CD4-positive, alpha-beta T cell treated with Interleukin-1 beta for 1 hour (primary cell): ENCODE data around the gene POLR3H.

Experiments
- DNase-seq, 2 donors: peaks; one replicate each; pipeline ENCODE4 v3.0.0-alpha.2; 2020 to 2022

The POLR3H gene

DNA sequence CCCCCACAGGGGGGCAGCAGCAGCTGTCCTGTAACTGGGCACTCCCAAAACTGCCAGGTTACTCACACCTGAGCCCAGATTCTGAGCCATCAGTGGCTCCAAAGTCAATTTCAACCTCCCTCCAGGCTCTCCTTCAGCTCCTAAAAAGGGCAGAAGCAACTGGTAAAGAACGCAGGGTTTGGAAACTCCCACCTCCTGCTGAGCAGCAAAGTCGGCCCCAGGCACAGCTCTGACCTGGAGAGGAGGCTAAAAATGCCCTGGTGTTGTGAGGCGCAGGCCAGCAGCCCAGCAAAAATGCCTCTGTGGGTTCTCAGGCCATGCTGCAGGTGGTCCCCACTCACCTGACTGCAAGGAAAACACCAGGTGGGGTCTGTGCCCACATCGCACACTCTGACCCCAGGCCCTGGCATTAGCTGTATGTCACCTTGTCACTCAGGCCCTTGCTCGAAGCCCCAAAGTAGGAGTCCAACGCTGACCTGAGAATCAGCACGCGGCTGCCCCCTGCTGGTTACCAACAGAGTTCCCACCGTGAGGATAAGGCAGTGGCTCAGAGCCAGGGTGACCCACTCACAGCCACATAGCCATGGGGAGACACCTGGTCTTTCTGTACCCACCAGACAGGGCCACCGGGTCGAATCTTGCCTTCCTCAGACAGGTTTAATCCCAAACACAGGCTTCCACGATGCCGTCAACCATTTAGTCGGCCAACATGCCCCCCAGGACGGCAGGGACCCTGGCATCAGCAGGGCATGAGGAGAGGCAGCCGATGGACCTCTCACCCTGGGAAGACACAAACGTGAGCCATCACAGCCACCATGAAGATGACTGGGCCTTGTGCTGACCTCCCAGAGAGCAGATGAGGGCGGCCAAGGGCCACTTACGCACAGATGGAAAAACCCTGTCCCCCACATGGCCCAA lies 11.1 kb downstream of the POLR3H start:
- peak; percentile 66 to 71 for DNase-seq

DNA sequence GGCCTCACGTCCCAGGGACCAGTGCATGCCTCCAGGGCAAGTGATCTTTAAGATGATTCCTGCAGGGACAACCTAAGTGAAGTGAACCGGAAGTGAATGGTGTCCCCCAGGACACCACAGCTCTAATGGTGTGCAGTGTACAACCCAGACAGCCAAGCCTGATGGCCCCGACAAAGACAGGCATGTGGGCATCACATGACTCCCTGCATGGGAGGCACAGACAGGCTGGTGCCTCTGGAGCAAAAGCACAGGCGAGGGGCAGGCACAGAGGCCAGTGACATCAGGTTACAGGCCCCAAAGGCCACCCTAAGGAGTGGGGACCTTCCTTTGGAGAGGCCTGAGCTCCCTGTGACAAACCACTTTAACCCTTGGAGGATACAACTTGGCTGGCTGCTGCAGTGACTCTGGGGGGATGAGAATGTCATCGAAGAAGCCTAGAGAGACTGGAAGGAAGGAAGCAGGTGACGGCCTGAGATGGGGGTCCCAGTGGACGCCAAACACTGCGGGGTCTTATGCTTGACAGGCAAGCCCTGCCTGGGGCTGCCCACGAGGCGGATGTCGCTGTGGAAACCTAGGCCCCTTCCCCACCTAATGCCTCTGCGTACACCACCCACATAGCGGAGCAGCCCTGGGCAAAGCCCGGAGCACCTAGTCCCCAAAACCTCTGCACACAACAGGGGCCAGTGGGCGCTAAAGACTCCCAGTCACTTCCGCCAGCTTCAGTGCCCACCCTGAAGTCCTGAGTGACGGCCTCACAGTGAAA lies 12.4 kb downstream of the POLR3H start:
- no peak for DNase-seq

DNA sequence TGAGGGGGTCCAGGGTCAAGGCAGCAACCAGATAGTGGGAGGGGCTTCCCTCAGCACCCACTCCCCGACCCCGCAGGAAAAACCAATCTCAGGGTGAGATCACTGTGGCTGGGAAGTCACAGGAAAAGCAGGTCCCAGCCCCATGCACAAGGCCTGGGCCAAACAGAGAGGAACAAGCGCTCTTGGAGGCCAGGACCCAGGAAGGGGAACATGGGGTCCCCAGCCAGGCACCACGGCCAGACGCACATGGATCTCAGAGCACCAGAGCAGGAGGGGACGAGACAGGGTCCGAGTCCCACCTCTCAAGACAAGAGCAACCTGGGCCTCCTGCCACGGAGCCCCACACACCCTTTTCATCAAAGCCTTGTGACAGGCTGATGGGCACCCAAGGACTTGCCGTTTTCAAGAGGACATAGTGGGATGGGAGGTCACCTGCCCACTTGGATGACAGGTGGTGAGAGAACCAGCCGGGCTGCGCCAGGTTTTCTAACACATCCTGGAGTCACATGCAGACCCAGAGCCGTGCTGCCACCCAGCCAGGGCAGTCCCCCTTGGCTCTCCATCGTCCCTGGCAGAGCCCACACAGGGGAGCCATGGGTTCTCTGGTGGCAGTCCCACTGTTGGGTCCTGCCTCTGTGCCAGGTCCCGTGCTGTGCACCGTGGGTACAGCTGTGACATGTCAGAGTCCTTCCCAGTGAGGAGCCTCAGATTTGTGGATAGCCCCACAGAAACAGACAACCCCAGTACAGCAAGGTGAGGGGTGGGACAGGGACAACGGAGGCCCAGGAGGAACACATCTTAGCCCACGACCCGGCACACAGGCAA lies 13.2 kb downstream of the POLR3H start:
- DNase-seq, result no peak

DNA sequence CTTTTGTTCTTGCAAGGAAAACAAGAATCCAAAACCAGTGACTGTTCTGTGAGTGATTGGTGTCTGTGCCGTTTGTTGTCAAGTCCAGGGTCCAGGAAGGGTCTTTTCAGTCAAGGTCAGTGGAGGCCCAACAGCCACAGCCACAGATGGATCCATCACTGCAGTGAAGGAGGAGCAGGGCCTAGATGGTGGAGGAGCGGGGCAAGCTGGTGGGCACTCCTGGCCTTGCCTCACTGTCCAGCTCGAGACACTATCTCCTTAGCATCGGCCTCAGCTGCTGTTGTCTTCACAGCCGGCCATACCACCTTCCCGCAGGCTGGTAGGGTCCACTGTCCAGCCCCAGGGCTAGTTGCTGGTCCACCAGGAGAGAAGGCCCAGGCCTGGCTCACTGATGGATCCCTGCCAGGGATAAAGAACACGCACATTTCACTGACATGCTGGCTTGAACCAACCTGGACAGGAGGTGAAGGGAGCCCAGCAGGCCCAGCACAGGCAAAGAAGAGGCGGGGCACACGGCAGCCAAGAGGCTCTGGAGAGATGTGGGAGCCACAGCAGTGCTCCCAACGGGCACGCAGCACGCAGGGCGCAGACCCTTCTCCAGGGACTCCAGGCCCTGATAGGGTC lies 15.2 kb downstream of the POLR3H start:
- DNase-seq, result no peak

DNA sequence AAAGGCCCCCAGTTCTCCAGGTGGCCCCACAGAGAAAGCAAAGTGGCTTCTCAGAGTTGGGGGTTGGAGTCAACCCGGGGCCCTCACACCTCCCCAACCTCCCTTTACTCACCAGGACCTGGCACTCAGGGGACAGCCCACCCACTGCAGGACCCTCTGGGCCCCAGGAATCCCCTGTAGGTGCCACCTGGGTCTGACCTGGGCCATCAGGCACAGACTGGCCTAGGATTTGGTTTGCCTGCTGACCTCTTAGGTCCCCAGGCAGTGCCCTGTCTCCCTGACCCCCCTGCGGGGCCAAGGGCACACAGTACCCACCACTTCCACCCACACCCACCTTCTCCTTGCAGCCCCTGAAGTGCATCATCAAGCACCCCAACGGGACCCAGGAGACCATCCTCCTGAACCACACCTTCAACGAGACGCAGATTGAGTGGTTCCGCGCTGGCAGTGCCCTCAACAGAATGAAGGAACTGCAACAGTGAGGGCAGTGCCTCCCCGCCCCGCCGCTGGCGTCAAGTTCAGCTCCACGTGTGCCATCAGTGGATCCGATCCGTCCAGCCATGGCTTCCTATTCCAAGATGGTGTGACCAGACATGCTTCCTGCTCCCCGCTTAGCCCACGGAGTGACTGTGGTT lies 16.0 kb downstream of the POLR3H start:
- no peak for DNase-seq

DNA sequence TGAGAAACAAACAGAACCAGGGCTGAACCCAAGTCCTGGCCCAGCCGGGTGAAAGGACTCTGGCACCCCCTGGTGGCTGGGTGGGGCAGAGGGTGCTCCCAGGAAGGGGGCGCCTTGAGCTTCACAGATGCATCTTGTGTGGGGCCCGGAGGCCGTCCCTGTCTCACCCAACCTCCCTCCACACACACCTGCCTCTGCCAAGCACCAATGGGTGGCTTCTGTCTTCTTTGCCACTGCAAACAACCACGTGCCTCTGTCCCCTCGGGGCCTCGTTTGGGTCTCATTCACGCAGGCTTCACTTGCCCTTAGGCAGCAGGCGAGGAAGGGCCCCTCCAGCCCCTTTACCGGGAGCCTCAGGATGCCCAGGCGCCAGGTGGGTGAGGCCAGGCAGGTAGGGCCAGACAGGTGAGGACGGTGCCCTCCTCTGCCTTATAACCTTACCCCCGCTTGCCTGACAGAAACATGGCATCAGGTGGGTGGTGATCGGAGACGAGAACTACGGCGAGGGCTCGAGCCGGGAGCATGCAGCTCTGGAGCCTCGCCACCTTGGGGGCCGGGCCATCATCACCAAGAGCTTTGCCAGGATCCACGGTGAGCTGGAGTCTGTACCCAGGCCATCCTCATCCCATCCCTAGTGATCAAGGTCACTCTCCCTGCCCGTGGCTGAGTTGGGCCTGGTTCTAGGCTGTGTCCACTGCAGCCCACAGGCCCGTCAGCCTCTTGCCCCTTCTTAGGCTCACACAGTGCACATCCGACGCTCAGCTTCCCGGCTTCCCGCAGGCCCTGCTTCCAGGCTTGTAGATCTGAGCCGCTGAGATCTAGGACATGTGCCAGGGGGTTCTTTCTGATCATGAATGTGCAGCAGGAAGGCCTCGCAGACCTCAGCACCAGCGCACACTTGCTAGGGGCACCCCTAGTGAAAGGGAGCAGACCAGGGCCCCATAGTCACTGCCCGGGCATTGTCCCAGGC lies 17.2 kb downstream of the POLR3H start:
- peak; percentile 68 to 72 for DNase-seq

DNA sequence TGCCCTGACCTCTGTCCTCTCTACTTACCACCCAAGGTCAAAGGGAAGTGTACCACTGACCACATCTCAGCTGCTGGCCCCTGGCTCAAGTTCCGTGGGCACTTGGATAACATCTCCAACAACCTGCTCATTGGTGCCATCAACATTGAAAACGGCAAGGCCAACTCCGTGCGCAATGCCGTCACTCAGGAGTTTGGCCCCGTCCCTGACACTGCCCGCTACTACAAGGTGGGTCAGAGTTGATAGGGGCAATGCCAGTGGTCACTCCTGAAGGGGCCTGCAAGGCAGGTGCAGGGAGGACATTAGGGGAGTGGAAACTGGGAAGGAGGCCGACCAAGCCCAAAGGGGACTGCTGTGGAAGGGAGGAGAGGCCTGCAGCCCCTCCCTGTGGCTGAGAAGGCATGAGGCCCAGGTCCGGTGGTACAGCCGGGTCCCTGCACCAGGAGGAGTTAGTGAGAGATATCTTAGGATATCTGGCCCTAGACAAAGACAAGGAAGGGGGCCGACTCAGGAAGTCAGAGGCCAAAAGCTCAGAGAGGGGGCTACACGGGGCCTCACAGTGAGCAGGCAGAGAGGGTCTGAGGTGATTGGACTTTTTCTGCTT lies 17.9 kb downstream of the POLR3H start:
- DNase-seq, result no peak

DNA sequence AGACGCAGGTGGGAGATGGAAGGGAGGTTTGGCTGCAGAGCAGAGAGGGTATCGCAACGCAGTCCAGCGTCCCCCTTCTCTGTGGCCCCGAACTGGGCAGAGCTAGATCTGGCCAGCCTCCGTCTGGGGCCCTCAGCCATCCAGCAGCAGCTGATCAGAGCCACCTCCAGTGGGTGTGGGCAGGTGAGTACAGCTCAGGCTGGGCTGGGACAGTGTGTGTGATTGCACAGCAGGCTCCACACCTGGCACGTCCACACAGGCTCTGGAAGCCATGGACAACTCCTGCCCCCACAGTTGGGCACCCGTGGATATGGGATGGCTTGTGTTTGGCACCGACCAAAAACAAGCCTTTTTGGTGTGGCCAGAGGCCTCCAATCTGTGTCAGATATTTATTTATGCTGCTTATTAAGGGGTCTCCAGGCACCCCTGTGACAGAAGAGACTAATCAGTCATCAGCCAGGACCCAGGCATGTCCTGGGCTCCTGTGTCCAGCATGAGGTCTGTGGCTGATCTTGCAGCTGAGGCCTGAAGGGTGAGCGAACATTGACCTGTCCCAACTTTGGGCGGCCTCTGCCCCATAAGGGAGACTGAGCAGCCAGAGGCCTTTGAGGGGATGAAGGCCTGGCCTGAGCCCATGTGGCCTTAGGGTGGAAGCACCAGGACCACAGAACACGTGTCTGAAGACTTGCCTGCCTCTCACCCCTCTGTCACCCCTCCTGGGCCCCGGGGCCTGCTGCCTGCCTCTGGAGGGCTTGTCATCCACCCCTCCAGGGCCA lies 18.6 kb downstream of the POLR3H start:
- DNase-seq, result no peak

DNA sequence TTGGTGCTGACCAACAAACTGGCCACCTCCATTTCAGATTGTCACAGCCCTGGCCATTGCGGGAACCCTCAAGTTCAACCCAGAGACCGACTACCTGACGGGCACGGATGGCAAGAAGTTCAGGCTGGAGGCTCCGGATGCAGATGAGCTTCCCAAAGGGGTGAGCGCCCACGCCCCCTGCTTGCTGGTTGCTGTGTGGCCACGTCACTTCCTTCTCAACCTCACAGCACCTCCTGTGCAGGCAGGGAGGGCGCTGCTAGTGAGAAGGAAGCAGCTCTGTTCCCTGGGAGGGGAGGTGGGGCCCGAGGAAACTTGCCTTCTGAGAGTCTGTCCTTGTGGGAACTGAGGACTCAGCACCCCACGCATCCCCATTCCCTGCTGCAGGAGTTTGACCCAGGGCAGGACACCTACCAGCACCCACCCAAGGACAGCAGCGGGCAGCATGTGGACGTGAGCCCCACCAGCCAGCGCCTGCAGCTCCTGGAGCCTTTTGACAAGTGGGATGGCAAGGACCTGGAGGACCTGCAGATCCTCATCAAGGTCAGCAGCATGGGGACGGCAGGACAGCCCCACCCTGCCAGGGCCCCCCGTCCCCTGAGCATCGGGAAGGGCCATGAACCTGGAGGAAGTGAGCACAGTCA lies 19.3 kb downstream of the POLR3H start:
- DNase-seq, result peak; percentile 63 to 66

DNA sequence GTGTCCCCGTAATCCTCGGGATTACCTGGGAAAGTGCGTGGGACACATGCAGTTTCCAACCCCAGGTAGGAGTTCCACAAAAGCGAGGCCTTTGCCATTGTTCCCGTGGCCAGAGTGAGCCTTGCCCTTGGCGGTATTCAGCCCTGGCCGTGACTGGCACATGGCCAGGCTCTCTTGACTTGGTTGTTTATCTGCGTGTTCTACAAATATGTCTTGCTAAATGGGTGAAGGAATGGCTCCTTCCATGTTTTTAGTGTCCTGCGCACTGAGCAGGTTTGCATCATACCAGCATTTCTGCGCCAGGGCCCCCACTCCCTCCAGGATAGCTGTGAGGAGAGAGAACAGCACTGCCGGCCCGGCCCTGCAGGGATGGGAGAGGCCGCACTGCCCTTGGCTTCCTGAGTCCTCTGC lies 20.0 kb downstream of the POLR3H start:
- no peak for DNase-seq

DNA sequence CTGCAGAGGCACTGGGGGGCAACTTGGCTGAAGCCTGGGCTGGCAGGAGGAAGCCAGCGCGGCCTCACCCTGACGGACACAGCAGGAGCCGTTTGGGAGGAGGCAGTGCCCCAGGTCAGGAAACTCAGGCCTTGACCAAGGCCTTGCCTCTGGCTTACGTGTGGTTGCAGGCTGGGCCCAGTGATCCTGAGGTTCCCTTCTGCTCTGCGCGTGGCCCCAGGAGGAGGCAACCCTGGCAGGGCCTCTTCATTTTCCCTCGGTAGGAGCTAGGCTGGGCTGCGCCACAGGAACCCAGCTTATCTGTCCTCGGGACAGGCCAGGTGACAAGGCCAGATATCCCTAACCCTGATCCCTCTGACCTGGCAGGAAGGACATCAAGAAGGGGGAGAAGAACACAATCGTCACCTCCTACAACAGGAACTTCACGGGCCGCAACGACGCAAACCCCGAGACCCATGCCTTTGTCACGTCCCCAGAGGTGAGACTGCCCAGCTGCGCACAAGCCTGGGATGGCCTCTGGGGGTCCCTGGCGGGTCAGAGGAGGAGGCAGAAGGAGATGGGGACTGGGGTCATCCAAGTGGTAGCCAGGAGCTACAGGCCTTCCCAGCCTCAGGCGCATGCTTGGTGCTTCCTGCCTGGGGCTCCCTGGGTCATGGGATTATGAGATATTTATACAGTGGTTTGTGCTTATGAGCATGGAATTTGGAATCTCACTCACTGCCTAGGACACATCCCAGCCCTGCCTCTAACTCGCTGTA lies 20.6 kb downstream of the POLR3H start:
- no peak for DNase-seq

DNA sequence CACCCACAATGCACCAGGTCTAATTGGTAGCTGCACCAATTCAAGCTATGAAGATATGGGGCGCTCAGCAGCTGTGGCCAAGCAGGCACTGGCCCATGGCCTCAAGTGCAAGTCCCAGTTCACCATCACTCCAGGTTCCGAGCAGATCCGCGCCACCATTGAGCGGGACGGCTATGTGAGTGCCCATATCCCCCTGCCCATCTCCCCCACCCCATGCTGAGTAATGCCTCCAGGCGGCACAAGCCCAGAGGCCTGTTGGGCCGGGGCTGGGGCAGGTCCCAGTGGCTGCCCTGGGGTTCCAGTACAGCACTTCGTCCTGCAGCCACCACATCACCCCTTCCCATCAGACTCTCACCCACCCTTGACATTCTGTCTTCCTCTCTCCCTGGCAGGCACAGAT lies 21.5 kb downstream of the POLR3H start:
- DNase-seq, result no peak

DNA sequence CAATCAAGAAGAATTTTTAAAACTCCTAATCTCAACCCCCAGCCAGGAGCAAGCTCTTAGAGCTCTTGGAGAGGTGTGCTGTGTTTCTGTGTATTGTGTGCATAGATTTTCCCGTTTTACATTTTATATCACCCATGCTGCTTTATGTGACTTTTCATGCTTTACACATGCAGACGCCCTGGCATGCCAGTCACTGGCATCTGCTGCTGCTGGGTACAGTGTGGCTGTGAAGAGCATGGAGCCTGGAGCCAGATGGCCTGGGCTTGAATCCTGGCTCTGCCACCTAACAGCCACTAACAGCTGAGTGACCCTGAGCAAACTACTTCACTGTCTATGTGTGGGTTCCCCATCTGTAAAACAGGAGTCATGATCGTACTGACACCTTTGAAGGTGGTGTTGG lies 23.1 kb downstream of the POLR3H start:
- no peak for DNase-seq

DNA sequence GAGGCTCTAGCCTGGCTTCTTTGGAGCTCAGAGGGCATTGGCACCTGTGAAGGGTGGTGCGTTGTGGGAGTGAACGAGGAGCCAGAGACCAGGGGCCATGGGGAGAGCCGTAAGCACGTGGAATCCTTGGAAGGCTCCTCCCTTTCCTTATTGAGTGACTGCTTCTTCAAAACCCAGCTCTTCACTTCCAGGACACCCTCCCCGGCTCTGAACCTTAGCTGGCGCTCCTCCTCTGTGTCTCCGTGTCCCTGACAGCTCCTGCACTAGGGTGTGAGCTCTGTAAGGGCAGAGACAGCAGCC lies 26.3 kb downstream of the POLR3H start:
- DNase-seq, result no peak

DNA sequence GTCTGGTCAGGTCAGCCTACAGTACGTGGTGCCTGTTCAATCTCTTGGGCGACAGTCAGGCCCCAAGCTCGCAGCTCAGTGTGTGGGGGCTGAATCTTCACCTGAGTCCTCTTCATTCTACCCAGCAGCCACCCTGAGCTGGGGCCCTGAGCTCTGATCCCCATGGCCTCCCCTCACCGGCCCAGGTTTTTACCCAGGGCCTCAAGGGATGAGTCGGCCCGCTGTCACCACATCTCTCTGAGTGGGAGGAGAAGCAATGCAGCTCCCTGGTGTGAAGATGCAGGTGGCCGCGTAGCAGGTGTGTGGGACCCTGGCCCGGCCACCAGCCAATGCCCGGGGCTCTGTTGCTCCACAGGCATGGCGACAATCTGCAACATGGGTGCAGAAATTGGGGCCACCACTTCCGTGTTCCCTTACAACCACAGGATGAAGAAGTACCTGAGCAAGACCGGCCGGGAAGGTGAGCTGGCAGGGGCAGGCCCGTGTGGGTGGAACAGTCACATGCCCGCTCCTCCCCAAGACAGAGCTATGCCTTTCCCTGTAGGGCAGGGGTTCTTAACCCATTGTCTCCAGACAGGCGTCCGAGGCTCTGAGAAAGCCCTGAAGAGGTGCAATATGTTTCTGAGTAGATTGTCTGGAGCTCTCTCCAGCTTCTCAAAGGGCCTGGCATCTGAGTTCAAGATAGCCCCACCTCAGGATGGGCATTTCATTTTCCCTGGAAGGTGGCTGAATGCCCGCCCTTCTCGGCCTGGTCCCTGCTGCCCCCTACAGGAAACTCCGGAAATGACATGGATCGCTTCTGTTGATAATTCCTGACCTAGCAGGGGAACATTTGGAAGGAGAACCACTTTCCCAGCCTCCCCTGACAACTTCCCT lies 26.9 kb downstream of the POLR3H start:
- DNase-seq, result peak; percentile 7 to 43

DNA sequence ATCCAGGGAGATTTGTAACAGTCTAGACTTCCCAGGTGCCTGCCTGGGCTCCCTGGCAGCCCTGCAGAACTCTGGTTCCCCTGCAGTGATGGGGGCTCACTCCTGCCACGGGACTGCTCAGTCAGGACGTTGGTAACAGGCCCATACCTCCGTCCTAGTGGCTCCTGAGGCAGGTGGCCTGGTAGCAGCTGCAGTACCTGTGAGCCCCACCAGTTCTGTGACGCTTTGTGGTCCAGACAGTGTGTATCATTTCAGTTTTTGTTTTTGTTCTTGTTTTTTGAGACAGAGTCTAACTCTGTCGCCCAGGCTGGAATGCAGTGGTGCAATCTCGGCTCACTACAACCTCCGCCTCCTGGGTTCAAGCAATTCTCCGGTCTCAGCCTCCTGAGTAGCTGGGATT lies 27.8 kb downstream of the POLR3H start:
- DNase-seq, result no peak

DNA sequence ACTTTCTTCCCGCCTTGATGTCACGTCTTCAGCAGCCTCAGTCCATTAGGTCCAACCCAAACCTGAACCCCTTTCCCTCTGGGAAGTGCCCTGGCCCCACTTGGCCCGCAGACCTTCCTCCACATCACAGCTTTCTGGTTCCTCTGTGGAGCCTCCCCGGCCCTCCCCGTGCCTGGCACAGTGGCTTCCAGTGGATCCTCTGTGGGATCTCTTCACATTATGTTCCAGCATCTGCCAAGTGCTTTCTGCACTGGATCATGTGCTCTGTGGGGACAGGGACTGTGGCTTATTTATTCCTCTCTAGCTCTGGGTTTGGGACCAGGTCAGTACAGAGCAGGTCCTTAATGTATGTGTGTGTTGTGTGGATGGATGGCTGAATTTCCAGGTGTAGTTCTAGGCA lies 30.9 kb downstream of the POLR3H start:
- DNase-seq, result no peak
